Left hindlimb (tissue), 1 donor: Measurements from ENCODE around the gene MACO1.
"Not testable (repeated sequence)": the region's sequence is repeated elsewhere in the genome, so short reads cannot be mapped to it uniquely, and the experiment has no call there.

Source experiments
- DNase-seq: peaks from one replicate; pipeline ENCODE4 v3.0.0-alpha.2; 2018

Gene MACO1

GRCh38 chr1:25430073-25430966 is at the start of gene MACO1:
Gene MACO1 (plus strand): TSS chr1:25430897. CDS start chr1:25431099, 202 bp downstream.
- DNase-seq, result peak; percentile 98

DNA sequence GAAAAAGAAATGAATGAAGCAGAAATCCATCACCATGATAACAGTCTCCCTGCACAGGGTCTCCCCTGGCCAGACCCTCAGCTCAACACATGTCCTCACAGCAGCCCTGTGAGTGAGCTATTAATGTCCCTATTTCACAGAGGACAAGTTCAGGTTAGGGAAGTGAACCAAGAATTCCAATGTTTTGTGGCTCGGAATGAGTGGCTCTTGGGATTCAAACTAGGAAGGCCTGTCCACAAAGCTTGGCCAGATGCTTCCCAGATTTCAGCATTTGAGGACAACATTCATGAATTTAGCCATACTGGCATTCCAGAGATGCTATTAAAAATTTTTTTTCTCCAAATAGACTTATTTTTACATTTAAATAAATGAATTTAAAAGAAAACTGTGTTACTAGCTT is 48.2 kb upstream of the MACO1 start:
- DNase-seq, result not testable (repeated sequence)

- not testable (repeated sequence) for DNase-seq
Observed at GRCh38 chr1:25383090-25383489, 47.6 kb upstream of the MACO1 start.

DNA sequence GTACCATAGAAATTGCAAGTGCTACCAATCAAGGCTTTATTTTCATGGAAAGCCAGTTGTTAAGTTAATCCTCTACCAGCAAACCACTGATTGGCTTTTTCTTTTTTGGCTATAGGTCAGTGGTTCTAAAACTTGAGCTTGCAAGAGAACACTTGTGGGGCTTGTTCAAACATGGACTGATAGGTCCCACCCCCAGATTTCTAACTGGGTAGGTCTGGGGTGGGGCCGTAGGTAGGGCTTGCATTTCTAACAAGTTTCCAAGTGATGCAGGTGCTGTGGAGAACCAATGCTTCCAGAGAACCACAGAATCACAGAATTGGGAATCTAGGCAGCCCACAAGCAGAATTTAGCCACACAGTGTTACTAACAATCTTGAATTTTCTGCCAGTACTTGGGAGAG is 46.8 kb upstream of the MACO1 start:
- not testable (repeated sequence) for DNase-seq

GRCh38 chr1:25387096-25387495 is 43.6 kb upstream of the MACO1 start:
- not testable (repeated sequence) for DNase-seq

DNA sequence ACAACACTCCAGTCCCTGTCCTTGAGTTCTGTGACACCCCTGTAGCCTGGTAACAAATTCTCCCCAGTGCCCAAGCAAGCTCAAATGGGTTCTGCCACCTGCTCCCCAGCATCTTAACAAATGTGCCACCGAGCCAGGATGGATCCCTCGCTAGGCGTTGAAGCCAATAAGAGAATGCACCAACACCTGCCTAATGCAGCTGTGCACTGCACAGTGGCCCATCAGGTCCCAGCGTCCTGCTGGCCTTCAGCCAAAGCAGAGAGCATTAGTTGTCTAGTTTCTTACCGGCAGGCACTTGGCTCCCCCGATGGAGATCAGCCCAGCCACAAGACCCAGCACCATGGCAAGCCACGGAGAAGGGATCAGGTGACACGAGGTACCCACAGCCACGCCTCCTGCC is 42.0 kb upstream of the MACO1 start:
- not testable (repeated sequence) for DNase-seq

- DNase-seq, result not testable (repeated sequence)
Observed at GRCh38 chr1:25389721-25390120, 41.0 kb upstream of the MACO1 start.

DNA sequence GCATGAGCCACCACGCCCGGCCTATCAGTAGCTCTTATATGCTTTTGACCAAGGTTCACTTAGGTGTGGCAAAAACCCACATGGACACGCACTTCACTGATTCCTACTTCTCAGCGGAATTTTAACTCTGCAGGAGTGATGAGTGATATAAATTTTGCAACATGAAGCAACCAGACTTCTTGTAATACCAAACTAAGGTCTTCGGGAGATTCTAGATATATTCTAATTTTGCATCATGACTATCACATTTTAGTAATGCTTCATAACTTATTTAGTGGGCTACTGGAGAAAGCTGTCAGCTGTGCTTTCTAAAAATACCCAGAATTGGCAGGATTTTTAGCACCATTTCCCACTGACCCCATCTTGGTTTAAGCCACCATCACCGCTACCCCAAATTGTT is 37.9 kb upstream of the MACO1 start:
- DNase-seq, result no peak

- DNase-seq, result not testable (repeated sequence)
Observed at GRCh38 chr1:25397549-25397948, 33.1 kb upstream of the MACO1 start.

DNA sequence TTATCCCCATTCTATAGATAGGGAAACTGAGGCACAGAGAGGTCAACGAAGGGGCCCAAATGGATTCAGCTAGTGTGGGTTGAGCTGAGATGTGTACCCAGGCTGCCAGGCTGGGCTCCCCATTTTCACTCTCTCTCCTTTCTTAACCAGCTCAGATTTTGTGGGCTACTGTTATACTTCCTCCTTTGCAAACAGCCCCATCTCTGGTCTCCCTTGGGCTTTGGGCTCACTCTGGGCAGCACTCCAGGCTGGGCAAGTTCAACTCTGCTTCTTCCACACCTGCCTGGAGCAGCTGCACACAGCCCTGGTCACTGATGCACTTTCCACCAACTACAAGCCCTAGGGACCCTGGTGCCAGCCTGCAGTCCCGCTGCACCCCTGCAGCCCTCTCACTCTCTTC is 32.6 kb upstream of the MACO1 start:
- DNase-seq, result not testable (repeated sequence)

- DNase-seq, result not testable (repeated sequence)
Observed at GRCh38 chr1:25402947-25403803, 27.5 kb upstream of the MACO1 start.

GRCh38 chr1:25405731-25406305 is 24.9 kb upstream of the MACO1 start:
- not testable (repeated sequence) for DNase-seq

DNA sequence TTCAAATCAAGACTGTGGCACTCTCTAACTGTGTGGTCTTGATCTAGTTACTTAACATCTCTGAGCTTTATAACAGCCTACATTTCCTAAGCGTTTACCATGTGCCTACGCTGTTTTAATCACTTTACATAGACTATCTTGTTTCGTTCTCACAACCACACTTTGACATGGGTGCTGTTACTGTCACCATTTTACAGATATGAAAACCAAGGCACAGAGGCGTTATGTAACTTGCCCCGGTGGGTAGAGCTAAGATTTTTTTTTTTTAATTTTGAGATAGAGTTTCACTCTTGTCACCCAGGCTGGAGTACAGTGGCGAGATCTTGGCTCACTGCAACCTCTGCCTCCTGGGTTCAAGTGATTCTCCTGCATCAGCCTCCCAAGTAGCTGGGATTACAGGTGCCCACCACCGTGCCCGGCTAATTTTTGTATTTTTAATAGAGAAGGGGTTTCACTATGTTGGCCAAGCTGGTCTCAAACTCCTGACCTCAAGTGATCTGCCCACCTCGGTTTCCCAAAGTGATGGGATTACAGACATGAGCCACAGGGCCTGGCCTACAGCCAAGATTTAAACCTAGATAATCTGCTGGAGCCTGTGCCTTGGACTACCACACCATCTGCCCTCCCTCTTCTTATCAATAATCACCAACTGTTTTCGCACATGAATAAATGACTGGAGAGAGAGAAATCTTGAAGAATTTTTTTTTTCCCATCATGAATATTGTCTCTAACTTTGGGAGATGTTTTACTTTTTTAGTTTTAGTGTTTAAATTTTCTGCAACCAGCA is 20.9 kb upstream of the MACO1 start:
- DNase-seq, result not testable (repeated sequence)

GRCh38 chr1:25412872-25413623 is 17.6 kb upstream of the MACO1 start:
- not testable (repeated sequence) for DNase-seq

DNA sequence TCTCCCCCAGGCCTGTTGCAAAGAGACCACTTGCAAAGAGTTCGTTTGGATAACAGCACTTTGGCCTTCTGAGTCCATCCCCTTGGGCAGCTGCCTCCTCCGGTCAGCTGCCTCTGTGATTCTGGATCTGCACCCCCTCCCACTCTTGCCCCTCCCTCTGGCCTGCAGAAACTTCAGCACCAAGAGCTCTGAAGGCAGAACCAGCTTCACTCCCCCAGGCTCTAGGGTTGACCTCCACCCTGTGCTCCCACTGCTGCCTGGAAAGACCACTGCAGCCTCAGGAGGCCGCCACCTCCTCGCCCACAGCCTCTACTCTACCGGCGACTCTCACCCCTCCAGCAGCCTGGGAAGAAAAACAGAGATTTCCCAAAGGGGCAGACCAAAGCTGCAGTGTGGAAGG is 16.5 kb upstream of the MACO1 start:
- not testable (repeated sequence) for DNase-seq

DNA sequence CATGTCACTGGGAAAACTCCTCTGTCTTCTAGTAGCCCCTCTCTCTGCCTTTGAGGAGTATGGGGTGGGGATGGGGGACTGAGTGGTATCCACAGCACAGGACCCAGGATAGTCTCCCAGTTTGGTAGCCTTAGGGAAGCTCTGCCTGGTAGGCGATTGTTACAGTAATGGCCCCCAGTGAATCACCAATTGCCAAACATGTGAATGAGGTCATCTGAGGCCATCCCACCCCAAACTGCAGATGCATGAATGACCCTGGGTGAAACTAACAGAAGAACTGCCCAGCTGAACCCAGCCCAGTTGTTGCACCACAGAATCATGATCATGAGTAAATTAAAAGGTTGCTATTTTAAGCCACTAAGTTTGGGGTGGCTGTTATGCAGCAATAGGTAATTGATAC is 16.1 kb upstream of the MACO1 start:
- DNase-seq, result not testable (repeated sequence)

DNA sequence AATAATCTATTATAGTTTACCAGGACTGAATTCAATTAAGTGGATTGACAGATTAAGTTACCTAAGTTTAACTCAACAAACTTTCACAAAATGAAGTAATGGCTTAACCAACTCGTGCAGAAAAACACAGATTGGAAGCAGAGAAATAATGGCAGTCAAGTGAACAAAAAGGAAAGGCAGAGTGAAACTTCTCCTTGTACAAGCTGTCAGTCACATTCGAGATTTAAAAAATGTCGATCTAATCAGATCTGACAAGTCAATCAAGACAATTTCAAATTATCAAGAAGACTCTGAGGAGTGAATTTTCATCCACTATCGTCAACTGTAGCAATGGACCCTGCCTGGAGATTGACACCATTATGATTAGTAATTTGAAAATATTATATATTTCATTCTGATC is 13.4 kb upstream of the MACO1 start:
- not testable (repeated sequence) for DNase-seq

GRCh38 chr1:25419339-25419738 is 11.4 kb upstream of the MACO1 start:
- not testable (repeated sequence) for DNase-seq

DNA sequence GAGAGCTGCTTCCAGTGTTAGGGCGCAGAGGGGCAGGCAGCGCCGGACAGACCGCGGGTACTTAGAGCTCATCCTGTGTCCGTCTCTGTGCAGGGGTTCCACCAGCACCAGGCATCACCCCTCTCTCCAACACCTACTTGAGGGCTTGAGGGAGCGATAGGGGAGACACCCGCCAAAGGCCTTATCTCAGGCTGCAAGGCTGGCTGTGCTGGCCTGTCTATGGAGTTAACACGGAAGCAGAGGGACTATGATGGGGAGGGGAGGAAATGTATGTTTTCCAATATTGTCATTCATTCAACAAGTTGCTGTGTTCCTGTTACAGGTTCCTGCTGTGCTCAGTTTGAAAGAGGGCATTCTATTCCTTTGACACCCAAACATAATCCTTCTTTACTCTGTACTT is 10.0 kb upstream of the MACO1 start, which contains the start of gene RHCE:
Gene RHCE, minus strand, starts transcription at position 111 of the 400 bp plus-strand sequence. Its CDS starts 39 bp downstream, at position 72.
- DNase-seq, result not testable (repeated sequence)

DNA sequence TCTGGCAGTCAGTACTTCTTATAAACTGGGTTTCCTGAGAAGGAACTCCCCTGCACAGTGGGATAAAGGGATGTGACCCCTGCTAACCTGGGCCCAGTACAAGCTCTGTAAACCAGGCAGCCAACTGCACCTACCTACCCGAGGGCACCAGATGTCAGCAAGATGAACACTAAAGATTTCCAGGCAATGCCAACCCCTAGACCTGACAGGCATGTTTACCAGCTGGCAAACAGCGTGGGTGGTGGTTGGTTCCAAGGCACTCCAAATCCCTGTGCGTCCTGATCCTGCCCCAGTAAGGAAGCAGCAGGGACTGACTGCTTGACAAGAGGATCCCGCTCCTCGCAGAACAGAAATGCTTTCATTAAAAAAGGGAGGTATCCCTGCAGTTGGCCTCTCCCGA is 7.5 kb upstream of the MACO1 start:
- not testable (repeated sequence) for DNase-seq
